Activated T-cell treated with anti-CD3 and anti-CD28 coated beads for 4 hours (primary cell): Measurements from ENCODE around the gene FURIN.
"Not testable (repeated sequence)": the region's sequence is repeated elsewhere in the genome, so short reads cannot be mapped to it uniquely, and the experiment has no call there.

Experiments used
- DNase-seq: peaks from one replicate; pipeline ENCODE4 v3.0.0-alpha.2; 2020

The FURIN gene

DNA sequence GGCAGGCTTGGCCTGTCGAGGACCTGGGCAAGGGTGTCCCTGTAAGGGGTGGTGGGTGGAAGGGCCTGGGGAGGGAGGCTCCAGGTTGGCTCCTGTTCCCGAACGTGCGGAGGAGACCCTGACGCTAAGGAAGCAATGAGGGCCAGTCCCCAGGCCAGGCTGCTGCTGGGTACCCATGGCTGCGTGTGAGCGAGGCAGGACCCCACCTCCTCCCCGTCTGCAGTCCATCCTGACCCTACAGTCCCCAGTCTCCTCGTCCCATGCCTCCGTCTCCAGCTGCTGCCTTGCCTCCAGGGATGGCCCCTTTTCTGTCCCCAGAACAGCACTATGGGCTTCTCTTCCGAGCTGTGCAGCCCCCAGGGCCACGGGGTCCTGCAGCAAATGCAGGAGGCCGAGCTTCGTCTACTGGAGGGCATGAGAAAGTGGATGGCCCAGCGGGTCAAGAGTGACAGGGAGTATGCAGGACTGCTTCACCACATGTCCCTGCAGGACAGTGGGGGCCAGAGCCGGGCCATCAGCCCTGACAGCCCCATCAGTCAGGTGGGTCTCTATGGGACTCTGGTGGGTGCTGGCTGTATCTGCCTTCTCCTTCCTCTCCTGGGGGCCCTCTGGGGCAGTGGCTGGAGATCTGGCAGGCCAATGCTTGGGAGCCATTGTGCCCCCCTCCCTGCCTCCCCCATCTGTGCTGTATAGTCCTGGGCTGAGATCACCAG, 16.5 kb downstream of the FURIN start:
- no peak for DNase-seq

DNA sequence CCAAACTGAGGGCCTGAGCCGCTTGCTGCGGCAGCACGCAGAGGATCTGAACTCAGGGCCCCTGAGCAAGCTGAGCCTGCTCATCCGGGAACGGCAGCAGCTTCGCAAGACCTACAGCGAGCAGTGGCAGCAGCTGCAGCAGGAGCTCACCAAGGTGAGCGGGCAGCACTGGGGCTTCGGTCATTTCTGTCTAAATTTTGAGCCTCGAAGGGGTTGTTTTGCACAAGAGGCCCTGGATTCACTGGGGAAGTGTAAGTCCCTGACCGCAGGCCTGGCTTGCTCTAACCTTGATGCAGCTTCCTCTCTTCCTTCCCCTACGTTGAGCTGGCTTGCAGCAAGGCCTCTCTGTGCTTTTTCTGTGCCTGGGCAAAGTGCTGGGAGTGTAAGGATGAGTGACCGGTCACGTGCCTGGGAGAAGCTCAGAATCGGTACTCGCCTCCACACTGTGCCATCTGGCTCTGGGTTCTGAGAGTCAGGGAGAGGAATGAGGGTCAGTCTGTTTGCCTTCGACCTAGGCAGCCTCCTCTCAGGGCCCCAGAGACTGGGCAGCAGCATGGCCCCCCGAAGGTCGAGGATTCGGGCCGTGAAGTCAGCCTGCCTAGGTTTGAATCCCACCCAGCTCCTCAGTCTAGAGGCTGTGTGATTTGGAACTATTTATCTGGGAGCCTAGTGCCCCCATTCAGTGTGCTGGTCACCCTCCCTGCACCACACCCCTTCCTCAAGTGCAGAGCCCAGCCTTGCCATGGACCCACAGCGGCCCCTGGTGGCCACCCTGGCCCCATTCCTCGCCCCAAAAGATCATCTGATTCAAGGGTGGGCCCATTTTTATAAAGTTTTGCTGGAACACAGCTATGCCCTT, 17.3 kb downstream of the FURIN start:
- peak; percentile 77 for DNase-seq

DNA sequence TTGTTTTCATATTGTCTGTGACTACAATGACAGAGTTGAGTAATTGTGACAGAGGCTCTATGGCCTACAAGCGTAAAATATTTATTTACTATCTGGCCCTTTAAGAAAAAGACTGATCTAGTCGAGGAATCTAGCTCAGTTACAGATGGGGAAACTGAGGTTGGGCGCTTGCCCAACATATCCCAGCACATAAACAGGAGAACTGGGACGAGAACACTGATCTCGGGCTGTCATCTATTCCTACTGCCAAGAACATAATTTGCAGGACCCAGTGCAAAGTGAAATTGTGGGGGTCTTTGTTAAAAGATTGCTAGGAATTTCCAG, 17.9 kb downstream of the FURIN start:
- DNase-seq = no peak

DNA sequence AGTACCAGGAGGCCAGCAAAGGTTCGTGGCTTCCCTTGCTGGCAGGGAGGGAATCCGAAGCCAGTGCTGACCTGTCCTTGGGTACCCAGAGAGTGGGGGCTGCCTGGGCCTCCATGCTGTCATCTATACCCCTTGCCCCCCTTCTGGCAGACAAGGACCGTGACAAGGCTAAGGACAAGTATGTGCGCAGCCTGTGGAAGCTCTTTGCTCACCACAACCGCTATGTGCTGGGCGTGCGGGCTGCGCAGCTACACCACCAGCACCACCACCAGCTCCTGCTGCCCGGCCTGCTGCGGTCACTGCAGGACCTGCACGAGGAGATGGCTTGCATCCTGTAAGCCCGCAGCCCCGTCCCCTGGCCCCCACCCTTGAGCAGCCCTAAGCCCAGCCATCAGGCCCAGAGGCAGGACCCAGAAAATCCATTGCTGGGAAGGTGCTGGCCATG, 18.7 kb downstream of the FURIN start:
- no peak for DNase-seq

DNA sequence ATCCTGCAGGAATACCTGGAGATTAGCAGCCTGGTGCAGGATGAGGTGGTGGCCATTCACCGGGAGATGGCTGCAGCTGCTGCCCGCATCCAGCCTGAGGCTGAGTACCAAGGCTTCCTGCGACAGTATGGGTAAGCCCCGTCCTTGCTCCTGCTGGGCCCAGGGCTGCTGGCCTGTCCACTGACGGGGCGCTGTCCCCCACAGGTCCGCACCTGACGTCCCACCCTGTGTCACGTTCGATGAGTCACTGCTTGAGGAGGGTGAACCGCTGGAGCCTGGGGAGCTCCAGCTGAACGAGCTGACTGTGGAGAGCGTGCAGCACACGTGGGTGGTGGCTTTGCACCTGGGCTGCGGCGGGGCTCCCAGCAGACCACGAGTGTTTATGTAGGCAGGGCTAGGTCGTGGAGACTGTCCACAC, 20.9 kb downstream of the FURIN start:
- no peak for DNase-seq

DNA sequence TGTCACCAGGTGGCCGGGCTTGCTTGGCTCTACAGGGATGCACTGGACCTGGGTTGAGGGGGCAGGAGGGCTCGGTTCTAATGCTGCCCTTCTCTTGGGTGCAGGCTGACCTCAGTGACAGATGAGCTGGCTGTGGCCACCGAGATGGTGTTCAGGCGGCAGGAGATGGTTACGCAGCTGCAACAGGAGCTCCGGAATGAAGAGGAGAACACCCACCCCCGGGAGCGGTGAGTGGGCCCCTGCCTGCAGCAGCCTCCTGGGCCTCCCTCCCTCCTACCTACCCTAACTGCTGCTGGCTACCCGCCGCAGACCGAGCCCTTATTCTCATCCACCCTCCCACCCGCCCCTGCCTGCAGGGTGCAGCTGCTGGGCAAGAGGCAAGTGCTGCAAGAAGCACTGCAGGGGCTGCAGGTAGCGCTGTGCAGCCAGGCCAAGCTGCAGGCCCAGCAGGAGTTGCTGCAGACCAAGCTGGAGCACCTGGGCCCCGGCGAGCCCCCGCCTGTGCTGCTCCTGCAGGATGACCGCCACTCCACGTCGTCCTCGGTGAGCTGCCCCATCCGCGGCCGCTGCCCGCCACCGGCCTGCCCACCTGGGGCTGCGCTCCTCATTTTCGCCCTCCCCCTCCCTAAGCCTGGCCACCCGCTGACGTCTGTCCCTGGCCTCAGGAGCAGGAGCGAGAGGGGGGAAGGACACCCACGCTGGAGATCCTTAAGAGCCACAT, 21.5 kb downstream of the FURIN start:
- DNase-seq = no peak

DNA sequence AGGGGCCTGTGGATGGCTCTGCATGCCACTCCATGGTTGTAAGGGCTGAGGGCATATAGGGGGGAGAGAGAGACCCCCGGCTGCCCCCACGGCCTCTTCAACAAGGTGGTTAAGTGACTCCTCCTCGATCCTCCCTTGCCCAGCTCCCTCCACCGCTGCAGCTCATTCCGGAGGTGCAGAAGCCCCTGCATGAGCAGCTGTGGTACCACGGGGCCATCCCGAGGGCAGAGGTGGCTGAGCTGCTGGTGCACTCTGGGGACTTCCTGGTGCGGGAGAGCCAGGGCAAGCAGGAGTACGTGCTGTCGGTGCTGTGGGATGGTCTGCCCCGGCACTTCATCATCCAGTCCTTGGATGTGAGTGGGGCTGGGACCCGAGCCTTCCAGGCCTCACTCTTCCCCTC, 22.5 kb downstream of the FURIN start:
- DNase-seq = no peak

DNA sequence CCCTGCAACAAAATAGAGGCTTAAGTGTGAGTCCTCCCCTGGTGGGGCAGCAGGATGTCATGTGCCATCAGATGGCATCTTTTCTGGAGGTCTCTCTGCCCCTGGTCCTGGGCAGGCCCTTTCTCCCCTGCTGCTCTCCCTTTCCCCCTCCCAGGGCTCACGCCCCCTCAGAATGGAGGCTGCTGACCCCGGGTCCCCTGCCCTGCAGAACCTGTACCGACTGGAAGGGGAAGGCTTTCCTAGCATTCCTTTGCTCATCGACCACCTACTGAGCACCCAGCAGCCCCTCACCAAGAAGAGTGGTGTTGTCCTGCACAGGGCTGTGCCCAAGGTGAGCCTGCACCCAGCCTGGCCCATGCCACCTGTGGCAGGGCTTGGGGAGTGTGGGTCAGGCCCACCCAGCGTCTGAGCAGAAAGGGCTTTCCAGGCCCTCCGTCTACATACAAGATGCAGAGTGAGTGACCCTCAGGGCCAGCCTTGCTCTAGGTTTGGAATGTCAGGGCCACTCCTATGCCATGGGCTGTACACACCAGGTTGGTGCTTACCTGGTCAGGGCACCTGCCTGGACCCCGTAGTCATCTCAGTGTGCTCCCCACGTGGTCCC, 23.1 kb downstream of the FURIN start:
- no peak for DNase-seq

DNA sequence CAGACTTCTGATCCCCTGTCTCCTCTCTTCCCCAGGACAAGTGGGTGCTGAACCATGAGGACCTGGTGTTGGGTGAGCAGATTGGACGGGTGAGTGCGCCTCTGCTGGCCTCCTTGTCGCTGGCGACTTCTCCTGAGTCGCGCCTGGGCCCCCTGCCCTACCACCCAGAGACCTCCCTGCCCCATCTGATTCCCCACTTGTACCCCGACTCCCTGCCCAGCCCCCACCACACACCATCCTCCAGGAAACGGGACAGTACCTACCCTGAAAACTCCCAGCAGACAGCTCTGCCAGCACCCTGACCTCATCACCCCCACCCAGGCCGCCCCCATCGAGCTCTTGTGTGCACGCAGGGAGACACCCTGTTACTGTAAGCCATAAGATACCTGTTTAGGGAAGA, 23.6 kb downstream of the FURIN start:
- DNase-seq = no peak

DNA sequence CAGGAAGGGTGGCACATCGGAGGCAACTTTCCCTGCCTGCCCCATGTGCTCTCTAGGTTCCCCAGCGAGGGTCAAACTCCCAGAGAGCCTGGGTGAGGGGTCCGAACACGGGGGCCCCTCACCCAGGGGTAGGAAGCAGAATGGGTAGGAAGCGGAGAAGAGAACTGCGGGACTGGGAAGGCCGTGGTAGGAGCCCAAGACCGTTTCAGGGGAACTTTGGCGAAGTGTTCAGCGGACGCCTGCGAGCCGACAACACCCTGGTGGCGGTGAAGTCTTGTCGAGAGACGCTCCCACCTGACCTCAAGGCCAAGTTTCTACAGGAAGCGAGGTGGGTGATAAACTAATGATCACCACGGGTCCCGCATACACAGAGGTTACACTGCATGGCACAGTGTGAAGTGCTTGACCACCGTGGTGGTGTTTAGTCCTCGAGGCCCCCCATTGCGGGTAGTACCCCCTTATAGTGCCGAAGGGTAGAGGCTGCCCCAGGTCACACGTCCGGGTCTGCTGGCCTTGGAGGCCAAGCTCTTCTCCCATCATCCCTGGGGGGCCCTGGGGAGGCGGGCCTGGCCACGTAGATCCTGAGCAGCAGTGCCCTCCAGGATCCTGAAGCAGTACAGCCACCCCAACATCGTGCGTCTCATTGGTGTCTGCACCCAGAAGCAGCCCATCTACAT, 24.2 kb downstream of the FURIN start:
- no peak for DNase-seq

DNA sequence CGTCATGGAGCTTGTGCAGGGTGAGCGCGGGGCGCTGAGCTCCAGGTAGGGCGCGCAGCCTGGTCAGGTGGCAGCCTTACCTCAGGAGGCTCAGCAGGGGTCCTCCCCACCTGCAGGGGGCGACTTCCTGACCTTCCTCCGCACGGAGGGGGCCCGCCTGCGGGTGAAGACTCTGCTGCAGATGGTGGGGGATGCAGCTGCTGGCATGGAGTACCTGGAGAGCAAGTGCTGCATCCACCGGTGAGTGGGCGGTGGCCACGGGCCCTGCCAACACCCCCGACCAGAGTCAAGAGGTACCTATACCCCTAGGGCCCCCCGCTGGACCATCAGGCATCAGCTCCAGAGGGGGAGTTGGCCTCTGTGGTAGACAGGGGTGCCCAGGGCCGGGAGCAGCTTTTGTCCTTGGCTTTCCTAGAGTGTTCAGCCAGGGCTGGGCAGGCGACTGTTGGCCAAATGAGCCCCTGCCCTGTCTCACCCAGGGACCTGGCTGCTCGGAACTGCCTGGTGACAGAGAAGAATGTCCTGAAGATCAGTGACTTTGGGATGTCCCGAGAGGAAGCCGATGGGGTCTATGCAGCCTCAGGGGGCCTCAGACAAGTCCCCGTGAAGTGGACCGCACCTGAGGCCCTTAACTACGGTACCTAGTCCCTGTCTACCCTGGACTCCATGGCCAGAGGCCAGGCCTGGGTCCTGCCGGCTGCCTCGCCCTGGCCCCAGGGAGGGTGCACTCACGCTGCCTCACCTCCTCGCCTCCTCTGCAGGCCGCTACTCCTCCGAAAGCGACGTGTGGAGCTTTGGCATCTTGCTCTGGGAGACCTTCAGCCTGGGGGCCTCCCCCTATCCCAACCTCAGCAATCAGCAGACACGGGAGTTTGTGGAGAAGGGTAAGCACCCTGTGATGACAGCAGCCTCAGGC, 25.0 kb downstream of the FURIN start:
- no peak for DNase-seq

DNA sequence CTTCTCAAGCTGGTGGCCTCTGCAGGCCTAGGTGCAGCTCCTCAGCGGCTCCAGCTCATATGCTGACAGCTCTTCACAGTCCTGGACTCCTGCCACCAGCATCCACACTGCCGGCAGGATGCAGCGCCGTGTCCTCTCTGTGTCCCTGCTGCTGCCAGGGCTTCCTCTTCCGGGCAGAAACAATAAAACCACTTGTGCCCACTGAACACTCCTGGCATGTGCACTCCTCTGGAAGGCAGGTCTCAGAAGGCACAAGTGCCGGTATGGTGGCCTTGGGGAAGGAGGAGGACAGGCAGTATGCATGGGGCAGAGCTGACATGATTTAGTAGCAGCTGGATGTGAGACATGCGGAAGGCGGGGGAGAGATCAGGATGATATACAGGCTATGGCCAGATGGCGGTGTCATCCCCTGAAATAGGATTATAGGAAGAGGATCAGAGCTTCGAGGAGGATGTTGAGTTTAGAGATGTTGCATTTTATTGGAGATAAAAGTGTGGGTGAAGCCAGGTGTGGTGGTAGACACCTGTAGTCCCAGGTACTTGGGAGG, 27.3 kb downstream of the FURIN start:
- DNase-seq = no peak

DNA sequence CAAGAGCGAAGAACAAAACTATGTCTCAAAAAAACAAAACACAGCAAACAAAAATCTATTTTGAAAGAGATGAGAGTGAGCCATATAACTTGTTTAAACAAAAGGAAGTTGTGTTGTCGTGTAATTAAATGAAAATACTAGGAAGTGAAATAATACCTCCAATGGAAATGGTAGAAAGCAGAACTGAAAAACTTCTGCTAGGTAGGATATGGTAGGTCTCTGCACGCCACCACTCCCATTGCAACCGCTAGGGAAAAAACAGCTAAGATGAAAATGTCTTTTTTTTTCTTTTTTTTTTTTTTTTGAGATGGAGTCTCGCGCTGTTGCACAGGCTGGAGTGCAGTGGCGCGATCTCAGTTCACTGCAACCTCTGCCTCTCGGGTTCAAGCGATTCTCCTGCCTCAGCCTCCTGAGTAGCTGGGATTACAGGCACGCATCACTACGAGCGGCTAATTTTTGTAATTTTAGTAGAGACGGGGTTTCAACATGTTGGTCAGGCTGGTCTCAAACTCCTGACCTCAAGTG, 28.8 kb downstream of the FURIN start:
- not testable (repeated sequence) for DNase-seq

DNA sequence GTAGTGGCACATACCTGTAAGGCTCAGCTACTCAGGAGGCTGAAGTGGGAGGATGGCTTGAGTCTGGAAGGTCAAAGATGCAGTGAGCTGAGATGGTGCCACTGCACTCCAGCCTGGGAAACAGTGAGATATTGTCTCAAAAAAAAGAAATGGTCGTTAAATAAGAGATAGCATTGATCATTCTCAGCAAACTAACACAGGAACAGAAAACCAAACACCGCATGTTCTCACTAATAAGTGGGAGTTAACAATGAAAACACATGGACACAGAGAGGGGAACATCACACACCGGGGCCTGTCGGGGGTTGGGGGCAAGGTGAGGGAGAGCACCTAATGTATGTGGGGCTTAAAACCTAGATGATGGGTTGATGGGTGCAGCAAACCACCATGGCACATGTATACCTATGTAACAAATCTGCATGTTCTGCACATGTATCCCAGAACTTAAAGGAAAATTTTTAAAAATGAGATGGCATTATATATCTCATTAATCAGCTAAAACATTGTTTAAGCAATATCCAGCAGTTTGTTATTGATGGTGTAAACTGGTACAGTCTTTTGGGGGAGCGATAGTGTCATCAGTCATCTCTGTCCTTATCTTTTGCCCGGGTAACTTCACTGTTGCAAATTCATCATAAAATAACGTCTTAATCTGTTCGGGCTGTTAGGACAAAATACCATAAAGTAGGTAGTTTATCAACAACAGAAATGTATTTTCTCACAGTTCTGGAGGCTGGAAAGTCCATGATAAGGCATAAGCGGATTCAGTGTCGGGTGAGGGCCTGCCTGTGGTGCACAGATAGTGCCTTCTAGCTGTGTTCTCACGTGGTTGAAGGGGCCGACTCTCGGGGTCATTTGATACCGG, 33.0 kb downstream of the FURIN start:
- DNase-seq = no peak

DNA sequence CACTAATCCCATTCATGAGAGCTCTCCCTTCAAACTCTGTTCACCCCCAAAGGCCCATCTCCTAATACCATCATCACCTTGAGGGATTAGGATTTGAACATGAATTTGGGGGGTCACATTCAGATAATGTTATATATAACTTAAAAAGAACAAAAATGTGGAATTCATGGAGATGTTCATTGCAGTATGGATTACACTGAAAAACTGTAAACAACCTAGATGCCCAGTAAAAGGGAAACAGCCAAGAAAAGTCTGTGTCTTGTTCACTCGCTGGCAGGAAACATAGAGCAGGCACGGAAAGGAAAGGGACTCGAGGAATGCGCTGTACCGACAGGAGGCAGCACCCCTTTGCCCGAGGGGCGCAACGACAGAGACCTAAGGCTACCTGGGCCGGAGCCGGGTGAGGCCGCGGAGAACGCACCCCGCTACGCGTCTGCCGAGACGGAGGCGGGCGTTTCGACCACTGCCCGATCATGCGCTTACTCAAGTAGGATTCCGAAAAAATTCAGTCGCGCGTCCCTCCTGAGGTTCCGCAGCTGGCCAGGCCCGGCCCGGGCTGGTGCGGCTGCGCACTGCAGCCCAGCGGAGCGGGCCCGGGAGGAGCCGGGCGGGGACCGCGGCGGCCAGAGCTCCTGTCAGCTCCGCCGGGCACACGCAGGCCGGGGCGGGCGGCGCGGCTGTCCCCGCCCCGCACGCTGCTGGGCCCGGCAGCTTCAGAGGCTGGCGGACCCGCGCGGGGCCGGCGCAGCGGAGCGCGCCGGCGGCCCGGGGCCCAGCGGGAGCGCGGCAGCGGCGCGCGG, 33.9 kb downstream of the FURIN start:
- peak; percentile 45 for DNase-seq

DNA sequence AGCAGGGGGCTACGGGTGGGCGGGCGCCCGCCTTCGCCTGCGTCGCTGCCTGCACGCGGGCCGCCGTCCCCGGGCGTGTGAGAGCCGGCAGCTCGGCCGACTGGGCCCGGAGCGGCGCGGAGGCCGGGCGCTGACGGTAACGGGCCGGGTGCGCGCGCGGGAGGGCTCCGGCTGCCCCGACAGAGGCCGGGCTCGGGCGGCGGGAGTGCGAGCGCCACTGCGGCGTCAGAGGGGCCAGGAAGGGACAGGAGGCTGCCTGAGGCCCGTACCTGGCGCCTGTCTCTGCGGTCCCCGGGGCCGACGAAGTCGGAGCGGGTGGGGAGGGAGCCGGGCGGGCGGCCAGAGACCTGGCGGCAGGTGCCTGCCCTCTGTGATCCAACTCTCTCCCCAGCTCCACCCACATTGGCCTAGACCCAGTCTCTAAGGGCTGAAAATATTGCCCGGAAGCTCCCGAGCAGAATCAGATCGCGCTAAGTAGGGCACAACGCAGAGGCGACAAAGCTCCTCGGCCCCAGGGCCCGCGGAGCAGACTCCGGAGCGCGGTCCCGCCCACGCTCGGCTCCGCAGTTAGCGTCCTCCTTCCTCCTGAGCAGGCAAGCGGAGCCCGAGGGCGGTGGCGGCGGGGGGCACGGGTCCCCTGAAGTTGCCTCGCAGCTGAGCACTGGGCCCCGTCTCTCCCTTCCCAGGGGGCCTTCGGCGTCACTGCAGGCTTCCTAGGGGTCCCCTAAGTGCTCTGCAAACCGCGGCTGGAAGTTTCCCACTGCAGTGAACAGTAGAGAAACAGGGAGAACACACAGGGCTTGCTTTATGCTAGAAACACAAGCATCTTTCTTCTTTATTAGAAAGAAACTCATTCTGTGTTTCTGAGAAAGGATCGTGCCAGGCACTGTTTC, 34.7 kb downstream of the FURIN start, which contains the start of gene MAN2A2:
MAN2A2 (plus strand) TSS at position 463 of the 893 bp plus-strand sequence. CDS start 906 bp downstream, outside the sequence.
- peak; percentile 73 for DNase-seq

DNA sequence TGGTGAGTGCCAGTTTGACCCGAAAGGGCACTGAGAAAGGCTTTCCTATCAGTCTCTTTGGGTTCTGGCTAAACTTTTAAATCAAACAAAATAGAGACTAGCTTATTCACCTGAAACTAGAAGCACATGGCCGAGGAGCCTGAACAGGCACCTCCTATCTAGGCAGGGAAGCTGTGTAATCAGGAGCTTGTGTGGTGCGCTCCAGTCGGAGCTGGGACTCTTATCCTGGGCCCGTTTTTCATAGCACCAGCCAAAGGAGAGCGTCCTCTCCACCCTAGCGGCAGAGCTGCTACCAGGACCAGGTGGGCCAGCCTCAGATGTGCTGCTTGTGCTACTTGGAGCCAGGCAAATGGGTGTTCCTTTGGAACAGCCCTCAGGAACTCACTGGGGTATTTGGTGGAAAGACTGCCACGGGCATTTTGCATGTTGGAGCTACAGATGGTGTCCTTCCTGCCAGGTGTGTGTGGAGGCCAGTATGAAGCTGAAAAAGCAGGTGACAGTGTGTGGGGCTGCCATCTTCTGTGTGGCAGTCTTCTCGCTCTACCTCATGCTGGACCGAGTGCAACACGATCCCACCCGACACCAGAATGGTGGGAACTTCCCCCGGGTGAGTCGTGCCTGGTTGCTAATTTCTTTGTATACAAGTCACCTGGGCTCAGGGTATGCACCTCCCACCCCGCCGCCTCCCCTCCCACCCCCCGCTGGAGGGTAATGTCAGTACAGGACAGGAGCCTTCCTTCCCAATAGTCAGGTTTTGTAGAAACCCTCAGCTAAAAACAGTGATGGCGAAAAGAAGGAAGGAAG, 35.5 kb downstream of the FURIN start:
- no peak for DNase-seq
